IPS-20b (cell line): ENCODE data around the gene WAPL.
"Not testable (repeated sequence)": the region's sequence is repeated elsewhere in the genome, so short reads cannot be mapped to it uniquely, and the experiment has no call there.

ENCODE experiments used
- H3K27ac ChIP-seq: one replicate; pipeline ENCODE4 v1.5.1; 2013; ENCODE audit warnings: low read length
- H3K27me3 ChIP-seq: 2 replicates; pipeline ENCODE4 v1.6.1; 2013; ENCODE audit warnings: mild to moderate bottlenecking, low read length, inconsistent platforms; ENCODE audit not compliant: insufficient read depth
- H3K36me3 ChIP-seq: 2 replicates; pipeline ENCODE4 v1.6.1; 2013; ENCODE audit warnings: low read depth, mild to moderate bottlenecking, inconsistent platforms, low read length, moderate library complexity; ENCODE audit not compliant: insufficient read depth
- H3K4me1 ChIP-seq: 2 replicates; pipeline ENCODE4 v1.6.1; 2013; ENCODE audit warnings: mild to moderate bottlenecking, control low read depth, inconsistent platforms, low read length, moderate library complexity; ENCODE audit not compliant: insufficient read depth
- H3K4me3 ChIP-seq: 2 replicates; pipeline ENCODE4 v1.5.1; 2013; ENCODE audit warnings: mild to moderate bottlenecking, low read length, inconsistent platforms
- H3K9ac ChIP-seq: 2 replicates; pipeline ENCODE4 v1.6.1; 2013; ENCODE audit warnings: low read depth, mild to moderate bottlenecking, inconsistent platforms, low read length, moderate library complexity
- H3K9me3 ChIP-seq: 2 replicates; pipeline ENCODE4 v1.6.1; 2013; ENCODE audit warnings: mild to moderate bottlenecking, low read depth, low read length, inconsistent platforms; ENCODE audit not compliant: insufficient read depth

WAPL gene

GRCh38 chr10:86521678-86522509 is at the start of gene WAPL:
TSS of gene WAPL (minus strand) at chr10:86521792. CDS start at chr10:86518069, 3,723 bp downstream.
- Histone ChIP-seq H3K27ac (peak within 1 kb of the TSS; percentile 67), H3K4me1 (peaks cover 13% of the 10 kb centered on the region; the same call in 1 of the 2 replicates), H3K36me3 (peaks cover 20% of the 10 kb centered on the region), H3K27me3 (peaks cover 7% of the 10 kb centered on the region; the same call in 1 of the 2 replicates), H3K4me3 (peak within 1 kb of the TSS; percentile 98), H3K9ac (peak within 1 kb of the TSS; percentile 95; the same call in 1 of the 2 replicates), H3K9me3 (no peaks in the 10 kb centered on the region)

- H3K36me3 ChIP-seq, result no peaks in the 10 kb centered on the region
- no peak overlapping the region for H3K4me3 ChIP-seq
- peaks cover 8% of the 10 kb centered on the region for H3K4me1 ChIP-seq
- H3K9me3 ChIP-seq, result no peaks in the 10 kb centered on the region
- H3K27ac ChIP-seq, result no peak overlapping the region
- H3K27me3 ChIP-seq, result no peaks in the 10 kb centered on the region
- H3K9ac ChIP-seq, result no peak overlapping the region
These were observed 47.7 kb upstream of the WAPL start for GRCh38 chr10:86569335-86569734.

GRCh38 chr10:86566518-86566917 is 44.9 kb upstream of the WAPL start:
- not testable (repeated sequence) for H3K9me3 ChIP-seq, H3K27me3 ChIP-seq, H3K27ac ChIP-seq, H3K36me3 ChIP-seq, H3K9ac ChIP-seq, H3K4me3 ChIP-seq, H3K4me1 ChIP-seq

- not testable (repeated sequence) for H3K27me3 ChIP-seq, H3K4me1 ChIP-seq, H3K4me3 ChIP-seq, H3K36me3 ChIP-seq, H3K9ac ChIP-seq, H3K9me3 ChIP-seq, H3K27ac ChIP-seq
These were observed 41.7 kb upstream of the WAPL start for GRCh38 chr10:86563338-86563737.

- not testable (repeated sequence) for H3K36me3 ChIP-seq, H3K27me3 ChIP-seq, H3K9ac ChIP-seq, H3K9me3 ChIP-seq, H3K27ac ChIP-seq, H3K4me1 ChIP-seq, H3K4me3 ChIP-seq
These were observed 37.1 kb upstream of the WAPL start for GRCh38 chr10:86558695-86559094.

- 0 out of 2 replicates have a peak, but pooled peaks cover 4% of the 10 kb centered on the region for H3K4me1 ChIP-seq
- no peak overlapping the region for H3K9ac ChIP-seq
- no peak overlapping the region for H3K27ac ChIP-seq
- H3K4me3 ChIP-seq, result no peak overlapping the region; the same call in 1 of the 2 replicates
- H3K27me3 ChIP-seq, result no peaks in the 10 kb centered on the region
- H3K9me3 ChIP-seq, result no peaks in the 10 kb centered on the region
- H3K36me3 ChIP-seq, result no peaks in the 10 kb centered on the region
These were observed 35.5 kb upstream of the WAPL start for GRCh38 chr10:86556933-86557649.

GRCh38 chr10:86556532-86556931 is 34.9 kb upstream of the WAPL start:
- no peaks in the 10 kb centered on the region for H3K36me3 ChIP-seq
- no peak overlapping the region for H3K9ac ChIP-seq
- H3K4me1 ChIP-seq, result 0 out of 2 replicates have a peak, but pooled peaks cover 4% of the 10 kb centered on the region
- no peaks in the 10 kb centered on the region for H3K9me3 ChIP-seq
- no peak overlapping the region for H3K27ac ChIP-seq
- no peak overlapping the region for H3K4me3 ChIP-seq
- H3K27me3 ChIP-seq, result no peaks in the 10 kb centered on the region

- Histone ChIP-seq H3K36me3 (no peaks in the 10 kb centered on the region), H3K4me3 (no peak overlapping the region), H3K9ac (no peak overlapping the region), H3K27me3 (no peaks in the 10 kb centered on the region), H3K4me1 (0 out of 2 replicates have a peak, but pooled peaks cover 4% of the 10 kb centered on the region), H3K27ac (no peak overlapping the region), H3K9me3 (no peaks in the 10 kb centered on the region)
These were observed 32.0 kb upstream of the WAPL start for GRCh38 chr10:86553639-86554038.

GRCh38 chr10:86553213-86553612 is 31.6 kb upstream of the WAPL start:
- H3K27ac ChIP-seq, result no peak overlapping the region

GRCh38 chr10:86547296-86547695 is 25.7 kb upstream of the WAPL start:
- Histone ChIP-seq H3K27ac (no peak overlapping the region), H3K9me3 (no peaks in the 10 kb centered on the region), H3K27me3 (no peaks in the 10 kb centered on the region), H3K4me1 (no peaks in the 10 kb centered on the region), H3K4me3 (no peak overlapping the region), H3K36me3 (no peaks in the 10 kb centered on the region), H3K9ac (no peak overlapping the region)

More at GRCh38 chr10:86553213-86553612, 31.6 kb upstream of the WAPL start:
- no peaks in the 10 kb centered on the region for H3K36me3 ChIP-seq
- no peaks in the 10 kb centered on the region for H3K9me3 ChIP-seq
- no peak overlapping the region for H3K4me3 ChIP-seq
- H3K4me1 ChIP-seq, result 0 out of 2 replicates have a peak, but pooled peaks cover 4% of the 10 kb centered on the region
- H3K27me3 ChIP-seq, result no peaks in the 10 kb centered on the region
- no peak overlapping the region for H3K9ac ChIP-seq

GRCh38 chr10:86545101-86545500 is 23.5 kb upstream of the WAPL start:
- Histone ChIP-seq H3K4me1 (no peaks in the 10 kb centered on the region), H3K4me3 (no peak overlapping the region), H3K27ac (no peak overlapping the region), H3K36me3 (no peaks in the 10 kb centered on the region), H3K9me3 (no peaks in the 10 kb centered on the region), H3K27me3 (no peaks in the 10 kb centered on the region), H3K9ac (no peak overlapping the region)

- H3K27ac ChIP-seq, result no peak overlapping the region
- H3K4me3 ChIP-seq, result no peak overlapping the region
- H3K9me3 ChIP-seq, result no peaks in the 10 kb centered on the region
- peaks cover 15% of the 10 kb centered on the region; the same call in 1 of the 2 replicates for H3K27me3 ChIP-seq
- H3K36me3 ChIP-seq, result no peaks in the 10 kb centered on the region
- H3K4me1 ChIP-seq, result peaks cover 3% of the 10 kb centered on the region; the same call in 1 of the 2 replicates
- no peak overlapping the region for H3K9ac ChIP-seq
These were observed 18.4 kb upstream of the WAPL start for GRCh38 chr10:86540016-86540415.
